ENCODE measurements around the gene GAS7.

The GAS7 gene

DNA sequence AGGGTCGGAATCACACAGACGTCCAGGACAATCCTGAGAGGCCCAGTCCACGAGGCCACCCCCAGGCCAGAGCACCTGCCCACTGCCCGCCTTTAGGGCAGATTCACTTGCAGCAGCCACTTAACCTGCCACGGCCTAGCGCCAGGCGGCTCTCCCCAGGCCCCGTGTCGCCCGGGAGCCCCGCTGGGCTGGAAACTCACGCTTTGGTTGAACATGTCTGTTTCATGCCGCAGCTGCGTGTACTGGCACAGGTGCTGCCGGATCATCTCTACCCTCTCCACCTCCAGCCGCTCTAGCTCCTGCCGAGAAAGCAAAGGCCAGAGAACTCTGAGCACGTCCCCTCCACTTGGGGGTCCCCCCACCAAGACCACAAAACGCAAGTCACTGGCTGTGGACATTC, 280.6 kb downstream of the GAS7 start:
- TF ChIP-seq, protein P1, sequence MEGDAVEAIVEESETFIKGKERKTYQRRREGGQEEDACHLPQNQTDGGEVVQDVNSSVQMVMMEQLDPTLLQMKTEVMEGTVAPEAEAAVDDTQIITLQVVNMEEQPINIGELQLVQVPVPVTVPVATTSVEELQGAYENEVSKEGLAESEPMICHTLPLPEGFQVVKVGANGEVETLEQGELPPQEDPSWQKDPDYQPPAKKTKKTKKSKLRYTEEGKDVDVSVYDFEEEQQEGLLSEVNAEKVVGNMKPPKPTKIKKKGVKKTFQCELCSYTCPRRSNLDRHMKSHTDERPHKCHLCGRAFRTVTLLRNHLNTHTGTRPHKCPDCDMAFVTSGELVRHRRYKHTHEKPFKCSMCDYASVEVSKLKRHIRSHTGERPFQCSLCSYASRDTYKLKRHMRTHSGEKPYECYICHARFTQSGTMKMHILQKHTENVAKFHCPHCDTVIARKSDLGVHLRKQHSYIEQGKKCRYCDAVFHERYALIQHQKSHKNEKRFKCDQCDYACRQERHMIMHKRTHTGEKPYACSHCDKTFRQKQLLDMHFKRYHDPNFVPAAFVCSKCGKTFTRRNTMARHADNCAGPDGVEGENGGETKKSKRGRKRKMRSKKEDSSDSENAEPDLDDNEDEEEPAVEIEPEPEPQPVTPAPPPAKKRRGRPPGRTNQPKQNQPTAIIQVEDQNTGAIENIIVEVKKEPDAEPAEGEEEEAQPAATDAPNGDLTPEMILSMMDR (IDR thresholded peaks at IDR 0.05; ENCODE audit: control insufficient read depth, insufficient read depth, low read depth, low read length, missing control alignments), result no peak
- no peak for DNase-seq (ENCODE audit: low read depth)
- H3K4me3 ChIP-seq (ENCODE audit: control insufficient read depth, low read depth, low read length), result no peak overlapping the region

DNA sequence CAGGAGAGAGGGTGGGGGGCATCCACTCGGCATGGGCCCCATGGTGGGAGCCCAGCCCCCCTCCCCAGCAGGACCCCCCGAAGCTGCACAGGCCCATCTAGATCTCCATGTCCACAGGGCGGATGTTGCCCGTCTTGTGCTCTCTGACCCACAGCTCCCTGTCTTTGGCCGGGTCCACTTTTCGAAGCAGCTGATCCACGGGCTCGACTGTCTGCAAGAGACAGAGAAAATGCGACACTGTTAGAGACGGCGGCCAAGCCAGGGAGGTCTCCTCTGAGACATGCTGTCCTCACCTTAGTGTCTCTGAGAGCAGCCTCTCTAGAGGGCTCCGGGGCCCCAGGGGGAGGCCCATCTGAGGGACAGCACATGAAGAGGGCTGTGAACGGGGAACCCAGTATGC, 281.3 kb downstream of the GAS7 start:
- no peak overlapping the region for H3K4me3 ChIP-seq (ENCODE audit: control insufficient read depth, low read depth, low read length)
- TF ChIP-seq, protein P1 (IDR thresholded peaks at IDR 0.05; ENCODE audit: control insufficient read depth, insufficient read depth, low read depth, low read length, missing control alignments), result no peak
- no peak for DNase-seq (ENCODE audit: low read depth)

DNA sequence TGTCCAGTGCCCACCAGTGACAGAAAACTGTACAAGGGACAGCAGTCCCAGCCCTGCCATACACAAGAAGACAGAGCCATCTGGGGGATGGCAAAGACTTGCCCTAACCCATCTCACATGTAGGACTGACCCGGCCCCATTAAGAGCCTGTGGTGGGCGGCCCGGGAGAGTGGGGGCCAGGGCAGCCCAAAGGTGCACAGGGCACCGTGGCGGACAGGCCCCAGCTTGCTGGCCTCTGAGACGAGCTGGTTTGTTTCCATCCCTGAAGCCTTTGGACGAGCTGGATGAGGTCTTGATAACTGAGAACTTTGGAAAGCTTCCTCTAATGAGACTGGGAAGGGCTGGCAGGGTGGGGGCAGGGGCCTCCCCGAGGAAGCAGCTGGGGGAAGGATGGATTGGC, 282.3 kb downstream of the GAS7 start:
- TF ChIP-seq, protein P1 (IDR thresholded peaks at IDR 0.05; ENCODE audit: control insufficient read depth, insufficient read depth, low read depth, low read length, missing control alignments), result no peak
- no peak for DNase-seq (ENCODE audit: low read depth)

DNA sequence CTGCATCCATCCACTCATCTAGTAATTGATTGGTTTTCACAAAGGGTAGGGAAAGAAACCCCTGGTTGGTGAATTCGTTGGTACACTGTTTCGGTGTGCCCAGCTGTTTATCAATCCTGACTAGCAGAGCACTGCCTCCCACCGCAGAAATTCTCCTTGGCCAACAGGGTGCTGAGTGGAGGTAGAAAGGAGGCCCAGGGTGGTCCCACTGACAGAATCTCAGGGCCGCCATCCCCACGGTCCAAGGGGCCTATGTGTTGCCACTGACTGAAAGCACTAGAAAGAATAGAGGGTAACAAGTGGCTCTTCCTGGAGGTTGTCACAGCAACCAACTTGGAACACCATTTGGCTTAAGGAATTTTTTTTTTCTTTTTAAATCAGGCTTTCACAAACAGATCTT, 284.9 kb downstream of the GAS7 start:
- no peak for DNase-seq (ENCODE audit: low read depth)
- TF ChIP-seq, protein P1 (IDR thresholded peaks at IDR 0.05; ENCODE audit: control insufficient read depth, insufficient read depth, low read depth, low read length, missing control alignments), result no peak
- no peak overlapping the region for H3K4me3 ChIP-seq (ENCODE audit: control insufficient read depth, low read depth, low read length)

More for the DNA sequence above, 282.3 kb downstream of the GAS7 start:
- H3K4me3 ChIP-seq (ENCODE audit: control insufficient read depth, low read depth, low read length), result no peak overlapping the region

DNA sequence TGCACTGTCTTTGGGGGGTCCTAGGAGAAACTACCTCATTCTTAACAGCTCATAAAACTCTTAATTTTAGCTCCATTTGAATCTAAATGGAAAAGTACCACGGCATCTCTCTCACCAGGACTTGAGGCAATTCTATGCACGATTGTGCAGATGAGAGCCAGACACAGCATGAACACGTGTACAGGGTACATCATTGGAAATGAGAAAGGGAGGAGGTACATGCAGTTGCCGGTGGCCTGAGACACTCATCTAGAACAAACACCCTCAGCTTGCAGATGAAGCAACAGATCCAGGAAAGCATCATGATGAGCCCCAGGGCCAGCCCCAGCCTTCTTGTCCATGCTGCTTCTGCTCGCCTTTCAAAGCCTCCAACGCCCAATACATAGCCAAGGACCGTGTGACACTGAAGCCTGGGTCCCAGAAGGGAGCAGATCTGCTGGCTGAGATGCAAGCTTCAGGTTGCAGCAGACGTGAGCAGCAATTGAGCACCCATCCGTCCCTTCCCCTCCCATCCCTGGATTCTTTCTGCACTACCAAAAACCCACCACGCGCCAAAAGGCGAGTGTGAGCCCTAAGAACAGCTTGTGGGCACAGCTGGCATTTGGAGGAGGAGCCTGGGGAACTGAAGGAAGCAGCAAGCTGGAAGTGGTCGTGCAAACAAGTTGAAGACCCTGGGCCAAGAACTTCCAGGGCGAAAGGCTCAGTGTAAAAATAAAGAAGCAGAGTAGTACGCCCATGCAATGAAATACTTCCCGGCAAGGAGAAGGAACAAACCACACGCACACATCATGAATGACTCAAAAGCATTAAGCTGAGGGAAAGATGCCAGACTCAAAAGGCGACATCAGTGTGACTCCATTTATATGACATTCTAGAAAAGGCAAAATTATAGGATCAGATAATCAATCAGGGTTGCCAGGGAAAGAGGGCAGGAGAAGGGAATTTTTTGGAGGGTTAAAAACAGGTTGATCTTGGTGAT, 286.0 kb downstream of the GAS7 start:
- TF ChIP-seq, protein P1 (IDR thresholded peaks at IDR 0.05; ENCODE audit: control insufficient read depth, insufficient read depth, low read depth, low read length, missing control alignments), result no peak
- H3K4me3 ChIP-seq (ENCODE audit: control insufficient read depth, low read depth, low read length), result no peak overlapping the region
- DNase-seq (ENCODE audit: low read depth), result no peak

DNA sequence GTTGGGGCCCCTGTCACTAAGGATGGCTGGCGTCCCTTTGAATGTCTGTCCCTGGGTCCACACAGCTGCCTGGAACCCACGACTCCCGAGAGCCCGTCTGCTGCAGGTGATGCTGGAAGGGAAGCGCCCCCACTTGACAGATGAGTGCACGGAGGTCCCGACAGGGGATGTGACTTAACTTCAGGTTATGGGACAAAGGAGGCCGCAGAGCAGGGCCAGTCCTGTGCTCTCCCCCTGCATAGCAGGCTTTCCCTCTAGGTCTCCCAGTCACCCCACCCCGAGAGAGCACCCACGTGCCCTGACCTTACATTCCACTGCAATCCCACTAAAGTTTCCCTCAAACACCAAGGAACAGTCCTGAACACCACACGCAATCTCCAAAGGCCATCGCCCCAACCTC, 287.3 kb downstream of the GAS7 start:
- H3K4me3 ChIP-seq (ENCODE audit: control insufficient read depth, low read depth, low read length), result no peak overlapping the region
- no peak for DNase-seq (ENCODE audit: low read depth)
- TF ChIP-seq, protein P1 (IDR thresholded peaks at IDR 0.05; ENCODE audit: control insufficient read depth, insufficient read depth, low read depth, low read length, missing control alignments), result no peak

Data from AG09309 (cell line).